Left ventricle myocardium inferior (tissue), 1 donor: Measurements from ENCODE around the gene VGF. TPM values are rescaled to one million over a fixed set of nuclear protein-coding genes. Genes with fewer than 3 reads are reported as not detected.

Experiments
- DNase-seq: peaks from one replicate; pipeline ENCODE4 v3.0.0-alpha.2; 2020
- H3K27ac ChIP-seq: fragments of 200-600 bp; replicated peaks from 2 replicates; pipeline ENCODE4 v1.8.0; 2021
- H3K27me3 ChIP-seq: fragments of 200-600 bp; 2 replicates; pipeline ENCODE4 v1.8.0; 2021; ENCODE audit warnings: low read depth
- H3K36me3 ChIP-seq: fragments of 200-600 bp; 2 replicates; pipeline ENCODE4 v1.8.0; 2021
- H3K4me1 ChIP-seq: fragments of 200-600 bp; 2 replicates; pipeline ENCODE4 v1.8.0; 2021
- H3K4me3 ChIP-seq: fragments of 200-600 bp; 2 replicates; pipeline ENCODE4 v1.8.0; 2021; ENCODE audit warnings: mild to moderate bottlenecking, moderate library complexity
- H3K9me3 ChIP-seq: fragments of 200-600 bp; replicated peaks from 2 replicates; pipeline ENCODE4 v1.8.0; 2021
- CTCF ChIP-seq: fragments of 200-600 bp; IDR thresholded peaks from 2 replicates; pipeline ENCODE4 v1.8.0; 2021; ENCODE audit warnings: antibody characterized with exemption, mild to moderate bottlenecking, borderline replicate concordance
- intact Hi-C: fragments of 100-400 bp; cut with micrococcal nuclease; formaldehyde crosslinking; loops from one replicate; pipeline ENCODE4 v1.11.0; 2022
- total RNA-seq: library from RNA; stranded (reverse); fragmentation: NEBNext Ultra II Directional; extraction: Animal tissue kit (Norgen Biotek cat#: 25700); gene quantifications from one replicate; pipeline ENCODE4 v1.2.1, GENCODE V29; 2021
- donor health status: DM: no; HTN: yes; CAD: no; lungs with severe emphysema.

Gene VGF
- total RNA-seq, 1 donor from 2014 or later, result not detected

- no peak for DNase-seq
- Histone ChIP-seq H3K36me3 (no peaks in the 10 kb centered on the region), H3K4me3 (no peak overlapping the region), H3K27me3 (peaks cover 100% of the 10 kb centered on the region), H3K27ac (no peak overlapping the region), H3K4me1 (peaks cover 34% of the 10 kb centered on the region), H3K9me3 (no peaks in the 10 kb centered on the region)
- intact Hi-C loops, result no loop called here
- TF ChIP-seq CTCF, result no peak
Observed at GRCh38 chr7:101171442-101171837, 6.1 kb upstream of the VGF start.

GRCh38 chr7:101170617-101171441, 5.5 kb upstream of the VGF start:
- Histone ChIP-seq H3K9me3 (no peaks in the 10 kb centered on the region), H3K4me3 (no peak overlapping the region), H3K36me3 (no peaks in the 10 kb centered on the region), H3K4me1 (peaks cover 38% of the 10 kb centered on the region), H3K27me3 (peaks cover 100% of the 10 kb centered on the region), H3K27ac (no peak overlapping the region)
- intact Hi-C loops, result no loop called here
- TF ChIP-seq CTCF, result no peak
- no peak for DNase-seq

- H3K27me3 ChIP-seq, result peaks cover 100% of the 10 kb centered on the region
- peaks cover 46% of the 10 kb centered on the region for H3K4me1 ChIP-seq
- no peaks in the 10 kb centered on the region for H3K9me3 ChIP-seq
- no peak overlapping the region for H3K4me3 ChIP-seq
- peak; percentile 63 for DNase-seq
- intact Hi-C loops, result no loop called here
- no peak overlapping the region for H3K27ac ChIP-seq
- no peaks in the 10 kb centered on the region for H3K36me3 ChIP-seq
- TF ChIP-seq CTCF, result peak; percentile 87
Observed at GRCh38 chr7:101169838-101170551, 4.6 kb upstream of the VGF start.

- intact Hi-C loops, result no loop called here
- H3K36me3 ChIP-seq, result no peaks in the 10 kb centered on the region
- TF ChIP-seq CTCF, result no peak
- H3K27ac ChIP-seq, result no peak overlapping the region
- peaks cover 53% of the 10 kb centered on the region for H3K4me1 ChIP-seq
- H3K9me3 ChIP-seq, result no peaks in the 10 kb centered on the region
- H3K4me3 ChIP-seq, result no peak overlapping the region
- no peak for DNase-seq
- peaks cover 100% of the 10 kb centered on the region for H3K27me3 ChIP-seq
Observed at GRCh38 chr7:101169110-101169837, 3.9 kb upstream of the VGF start.

- no peak overlapping the region for H3K27ac ChIP-seq
- peaks cover 100% of the 10 kb centered on the region for H3K27me3 ChIP-seq
- H3K9me3 ChIP-seq, result no peaks in the 10 kb centered on the region
- no peak for DNase-seq
- peaks cover 53% of the 10 kb centered on the region for H3K4me1 ChIP-seq
- no peak for TF ChIP-seq CTCF
- no peaks in the 10 kb centered on the region for H3K36me3 ChIP-seq
- intact Hi-C loops, result no loop called here
- H3K4me3 ChIP-seq, result no peak overlapping the region
Observed at GRCh38 chr7:101168412-101169049, 3.2 kb upstream of the VGF start.
